SK-N-SH (cell line): ENCODE measurements around the gene GAS2L1. TPM values are rescaled to one million over a fixed set of nuclear protein-coding genes. Genes with fewer than 3 reads are reported as not detected.

Source experiments
- CTCF ChIA-PET: fragments of 300-600, 350-600 bp; formaldehyde crosslinking; extraction: SDS; loops from one replicate; lab custom pipeline; 2021; lab: Yijun Ruan, JAX
- POLR2A ChIA-PET: fragments of 350-600 bp; sonication (Branson Sonifier 250); formaldehyde crosslinking; extraction: SDS; loops from one replicate; lab custom pipeline; 2020; ENCODE audit warnings: antibody characterized with exemption, inconsistent platforms; lab: Yijun Ruan, JAX
- DNase-seq: peaks from one replicate; pipeline ENCODE4 v3.0.0; 2012
- H2AFZ ChIP-seq: fragments of 200-600 bp; sonication (generic); 2 replicates; pipeline ENCODE4 v1.8.1; 2016; ENCODE audit warnings: antibody characterized with exemption, mild to moderate bottlenecking, low read depth
- H3F3A ChIP-seq: fragments of 200-600 bp; sonication (generic); replicated peaks from 2 replicates; pipeline ENCODE3; 2016; ENCODE audit warnings: antibody characterized with exemption, mild to moderate bottlenecking; ENCODE audit not compliant: insufficient read depth
- H3K27ac ChIP-seq, 2 experiments: fragments of 200-500 bp in 1 of 2; fragments of 200-600 bp in 1 of 2; sonication (Bioruptor generic) in 1 of 2; sonication (generic), shearing (Covaris generic) in 1 of 2; 2 replicates each; pipeline versions ENCODE4 v1.5.1 to v1.6.1; 2014 to 2016; ENCODE audit warnings: low read depth in 2 of 2, inconsistent platforms in 1 of 2, low read length in 1 of 2, mild to moderate bottlenecking in 1 of 2, mixed read lengths in 1 of 2
- H3K27me3 ChIP-seq: fragments of 200-600 bp; sonication (generic), shearing (Covaris generic); 2 replicates; pipeline ENCODE4 v1.6.1; 2016; ENCODE audit warnings: mixed run types; ENCODE audit not compliant: insufficient read depth
- H3K36me3 ChIP-seq, 2 experiments: fragments of 200-500 bp in 1 of 2; fragments of 200-600 bp in 1 of 2; sonication (Bioruptor generic) in 1 of 2; sonication (generic) in 1 of 2; replicated peaks in 1 of 2; 2 replicates each; pipeline versions ENCODE3 to v1.5.1; 2014 to 2016; ENCODE audit warnings: low read length in 1 of 2, mild to moderate bottlenecking in 1 of 2; ENCODE audit not compliant: insufficient read depth in 2 of 2, control insufficient read depth in 1 of 2
- H3K4me1 ChIP-seq, 2 experiments: fragments of 200-500 bp in 1 of 2; fragments of 200-600 bp in 1 of 2; sonication (Bioruptor generic) in 1 of 2; sonication (generic), shearing (Covaris generic) in 1 of 2; 2 replicates each; pipeline versions ENCODE4 v1.5.1 to v1.6.1; 2014 to 2016; ENCODE audit warnings: low read depth in 1 of 2, low read length in 1 of 2, mixed run types in 1 of 2; ENCODE audit not compliant: insufficient read depth in 2 of 2, control insufficient read depth in 1 of 2
- H3K4me2 ChIP-seq: fragments of 200-600 bp; sonication (generic), shearing (Covaris generic); 2 replicates; pipeline ENCODE4 v1.6.1; 2017; ENCODE audit warnings: mixed run types
- H3K4me3 ChIP-seq, 2 experiments: fragments of 200-500 bp in 1 of 2; fragments of 200-600 bp in 1 of 2; sonication (Bioruptor generic) in 1 of 2; sonication (generic), shearing (Covaris generic) in 1 of 2; 2 replicates each; pipeline versions ENCODE4 v1.5.1 to v1.8.1; 2014 to 2016; ENCODE audit warnings: low read depth in 2 of 2, inconsistent platforms in 1 of 2, low read length in 1 of 2, mild to moderate bottlenecking in 1 of 2, mixed read lengths in 1 of 2, moderate library complexity in 1 of 2
- H3K79me2 ChIP-seq: fragments of 200-600 bp; sonication (generic); 2 replicates; pipeline ENCODE4 v1.8.1; 2017; ENCODE audit warnings: mild to moderate bottlenecking; ENCODE audit not compliant: insufficient read depth
- H3K9ac ChIP-seq: fragments of 200-600 bp; sonication (generic); 2 replicates; pipeline ENCODE4 v1.6.1; 2017; ENCODE audit warnings: mixed run types
- H3K9me2 ChIP-seq: fragments of 200-600 bp; sonication (generic); 2 replicates; pipeline ENCODE4 v1.6.1; 2017; ENCODE audit warnings: mixed run types
- H3K9me3 ChIP-seq: fragments of 200-600 bp; sonication (generic); 2 replicates; pipeline ENCODE4 v1.6.1; 2017; ENCODE audit warnings: mixed run types, mild to moderate bottlenecking, moderate library complexity
- H4K20me1 ChIP-seq: fragments of 200-600 bp; sonication (generic); 2 replicates; pipeline ENCODE4 v1.6.1; 2017; ENCODE audit warnings: mild to moderate bottlenecking, mixed run types; ENCODE audit not compliant: insufficient read depth
- CHD2 ChIP-seq: fragments of 150-350 bp; IDR thresholded peaks from 2 replicates; pipeline ENCODE4 v1.6.1; 2018; ENCODE audit warnings: low read length; ENCODE audit not compliant: partially characterized antibody
- CTCF ChIP-seq: fragments of 200-600 bp; sonication (generic); IDR thresholded peaks from 2 replicates; pipeline ENCODE4 v1.6.1; 2017; ENCODE audit warnings: antibody characterized with exemption, mild to moderate bottlenecking, moderate library complexity
- ELF1 ChIP-seq: IDR thresholded peaks from 2 replicates; pipeline ENCODE4 v1.4.0; 2012
- EZH2phosphoT487 ChIP-seq: fragments of 200-600 bp; sonication (generic); IDR thresholded peaks from 2 replicates; pipeline ENCODE4 v1.6.1; 2017; ENCODE audit warnings: low read depth, mixed run types, mild to moderate bottlenecking, antibody characterized with exemption, moderate library complexity, borderline replicate concordance
- FOXM1 ChIP-seq: IDR thresholded peaks from 2 replicates; pipeline ENCODE4 v1.4.0; 2012; ENCODE audit warnings: low read depth, mild to moderate bottlenecking
- GATA2 ChIP-seq: sonication (generic); formaldehyde crosslinking; IDR thresholded peaks from 2 replicates; pipeline ENCODE4 v1.5.0; 2020; ENCODE audit warnings: mild to moderate bottlenecking, missing genetic modification reagents
- IRF3 ChIP-seq: fragments of 150-350 bp; IDR thresholded peaks from 2 replicates; pipeline ENCODE4 v1.6.1; 2016; ENCODE audit warnings: mild to moderate bottlenecking, low read depth, low read length
- MXI1 ChIP-seq: IDR thresholded peaks from 2 replicates; pipeline ENCODE4 v1.6.1; 2012; ENCODE audit warnings: mild to moderate bottlenecking, low read depth, low read length, improper control_type of control experiment
- NFIC ChIP-seq: IDR thresholded peaks from 2 replicates; pipeline ENCODE4 v1.4.0; 2012; ENCODE audit warnings: borderline replicate concordance
- POLR2AphosphoS5 ChIP-seq: IDR thresholded peaks from 2 replicates; pipeline ENCODE4 v1.6.1; 2012; ENCODE audit warnings: low read depth, low read length
- REST ChIP-seq: IDR thresholded peaks from 2 replicates; pipeline ENCODE4 v1.6.1; 2012; ENCODE audit warnings: mild to moderate bottlenecking, low read depth, low read length, moderate library complexity
- RFX5 ChIP-seq: IDR thresholded peaks from 2 replicates; pipeline ENCODE4 v1.6.1; 2012; ENCODE audit warnings: mild to moderate bottlenecking, improper control_type of control experiment, low read length
- TCF12 ChIP-seq: IDR thresholded peaks from 2 replicates; pipeline ENCODE4 v1.4.0; 2012
- TEAD4 ChIP-seq: IDR thresholded peaks from 2 replicates; pipeline ENCODE4 v1.4.0; 2012; ENCODE audit warnings: mild to moderate bottlenecking, borderline replicate concordance; ENCODE audit not compliant: insufficient read depth
- USF1 ChIP-seq: IDR thresholded peaks from 2 replicates; pipeline ENCODE4 v1.4.0; 2012; ENCODE audit warnings: low read depth, borderline replicate concordance
- YY1 ChIP-seq: IDR thresholded peaks from 2 replicates; pipeline ENCODE4 v1.4.0; 2012; ENCODE audit warnings: low read depth, mild to moderate bottlenecking
- WGBS: methylation state at CpG from one replicate; pipeline ENCODE4 v1.1.6; 2017; ENCODE audit warnings: low lambda C conversion rate; 5-methylcytosine and 5-hydroxymethylcytosine counted together
- polyA plus RNA-seq, 3 experiments: library from polyadenylated mRNA; depleted of rRNA; stranded (reverse); fragments of >200 nt; gene quantifications; 2 replicates each; pipeline ENCODE4 v1.2.3, GENCODE V29; 2012

Gene GAS2L1
- polyA plus RNA-seq, 1 of the 3 experiments (the other 2 are of a cell fraction) = 21.8 TPM

- H3K9ac ChIP-seq = no peak overlapping the region
- H4K20me1 ChIP-seq = no peaks in the 10 kb centered on the region
- no peaks in the 10 kb centered on the region for H3K9me2 ChIP-seq
- WGBS = 93% methylated on average over 5 of the region's 12 CpGs
- no peaks in the 10 kb centered on the region for H3K9me3 ChIP-seq
- H3K4me3 ChIP-seq = no peak overlapping the region
- H3F3A ChIP-seq = no peaks in the 10 kb centered on the region
- peaks cover 4 to 62% of the 10 kb centered on the region in 2 experiments for H3K36me3 ChIP-seq
- TF ChIP-seq NFIC (no peak), REST (no peak), IRF3 (no peak), CHD2 (no peak), FOXM1 (no peak), YY1 (no peak), TEAD4 (no peak), TCF12 (no peak), ELF1 (no peak), USF1 (no peak), MXI1 (no peak), RFX5 (no peak), EZH2phosphoT487 (no peak), GATA2 (CRISPR knock-in tag) (no peak), CTCF (no peak), POLR2AphosphoS5 (no peak)
- H3K27me3 ChIP-seq = no peaks in the 10 kb centered on the region
- ChIA-PET CTCF (interaction anchor here (0.9 to 2.2 kb wide), 4 partner anchors 9 to 24 kb away, joined by 3 to 5 read pairs (median 4); no protein-coding TSS in a partner anchor), POLR2A (interaction anchor here (0.6 to 0.7 kb wide), 2 partner anchors 8 to 142 kb away, joined by 3 to 7 read pairs; no protein-coding TSS in a partner anchor)
- no peak for DNase-seq
- H3K4me2 ChIP-seq = no peak overlapping the region
- H2AFZ ChIP-seq = no peak overlapping the region
- H3K27ac ChIP-seq = no peak overlapping the region
- H3K4me1 ChIP-seq = peaks cover 0 to 18% of the 10 kb centered on the region in 2 experiments; a peak in 1 of 4 replicates
- no peaks in the 10 kb centered on the region for H3K79me2 ChIP-seq
Measured at GRCh38 chr22:29334696-29335344, 28.4 kb downstream of the GAS2L1 start.
